ENCODE data around the gene HTRA1. TPM values are rescaled to one million over a fixed set of nuclear protein-coding genes. Genes with fewer than 3 reads are reported as not detected.

Gene HTRA1
- total RNA-seq, 1 experiment from 2014 or later, result 0.39 TPM

GRCh38 chr10:122417667-122418066 lies 43.7 kb upstream of the HTRA1 start:
- H3K9me3 ChIP-seq (ENCODE audit: control insufficient read depth in 1 of 2, insufficient read depth in 1 of 2, low read depth in 1 of 2, low read length in 2 of 2), result no peaks in the 10 kb centered on the region
- H3K9me2 ChIP-seq (ENCODE audit: insufficient read depth), result no peaks in the 10 kb centered on the region
- H3K4me1 ChIP-seq (ENCODE audit: control insufficient read depth in 1 of 2, insufficient read depth in 2 of 2, low read length in 2 of 2), result no peaks in the 10 kb centered on the region
- H3K79me2 ChIP-seq (ENCODE audit: insufficient read depth, low read length), result no peaks in the 10 kb centered on the region
- BruUV-seq (replicated peaks), result no TSS peak
- ATAC-seq, result no peak
- peaks cover 12 to 22% of the 10 kb centered on the region in 2 experiments for H3K36me3 ChIP-seq (ENCODE audit: control insufficient read depth in 1 of 2, insufficient read depth in 2 of 2, low read length in 2 of 2)
- intact Hi-C loops (cut with micrococcal nuclease), result no loop called here
- no peak overlapping the region for H3K27ac ChIP-seq (ENCODE audit: low read depth, low read length)
- H2AFZ ChIP-seq (ENCODE audit: low read depth, low read length, poor library complexity, severe bottlenecking), result no peak overlapping the region
- ChIA-PET POLR2A (no interaction called here), RAD21 (ENCODE audit: low non-redundant PET in 1 of 2, low total read pairs in 2 of 2, uncharacterized antibody in 2 of 2, unreplicated experiment in 2 of 2) (no interaction called here), CTCF (no interaction called here)
- no peak for DNase-seq (ENCODE audit: low read depth, low spot score)
- H3K27me3 ChIP-seq (ENCODE audit: insufficient read depth, low read length), result no peaks in the 10 kb centered on the region
- no peak overlapping the region for H3K9ac ChIP-seq (ENCODE audit: low read length)
- H3K4me2 ChIP-seq (ENCODE audit: low read length), result no peak overlapping the region
- TF ChIP-seq ZFX (IDR thresholded peaks at IDR 0.05), result no peak
- TF ChIP-seq ELF1 (IDR thresholded peaks at IDR 0.05; ENCODE audit: borderline replicate concordance, low read depth), result no peak
- no peak for TF ChIP-seq ZNF274 (IDR thresholded peaks at IDR 0.05; ENCODE audit: low read depth, low read length)
- no peak for TF ChIP-seq CTCF (IDR thresholded peaks at IDR 0.05 in 2 of 3, conservative IDR thresholded peaks at IDR 0.05 in 1 of 3; ENCODE audit: borderline replicate concordance in 1 of 3, insufficient read depth in 1 of 3, low read depth in 2 of 3, low read length in 2 of 3)
- TF ChIP-seq CBX3 (IDR thresholded peaks at IDR 0.05; ENCODE audit: low read depth), result no peak
- TF ChIP-seq SRF (IDR thresholded peaks at IDR 0.05; ENCODE audit: low read depth), result no peak
- TF ChIP-seq EZH2 (IDR thresholded peaks at IDR 0.05), result no peak
- TF ChIP-seq JUND (IDR thresholded peaks at IDR 0.05), result no peak
- no peak for TF ChIP-seq POLR2A (IDR thresholded peaks at IDR 0.05; ENCODE audit: borderline replicate concordance, extremely low read depth, insufficient read depth, insufficient read length)
- TF ChIP-seq EGR1 (IDR thresholded peaks at IDR 0.05; ENCODE audit: low read depth), result no peak
- no peak for TF ChIP-seq EZH2phosphoT487 (IDR thresholded peaks at IDR 0.05; ENCODE audit: borderline replicate concordance)
- no peak for TF ChIP-seq SP1 (IDR thresholded peaks at IDR 0.05; ENCODE audit: low read depth)
- TF ChIP-seq FOSL1 (IDR thresholded peaks at IDR 0.05; ENCODE audit: low read depth), result no peak
- no peak for TF ChIP-seq REST (IDR thresholded peaks at IDR 0.05; ENCODE audit: low read depth)
- no peak for TF ChIP-seq RAD21 (IDR thresholded peaks at IDR 0.05; ENCODE audit: low read depth)
- no peak for TF ChIP-seq MAX (IDR thresholded peaks at IDR 0.05)
- no peak for TF ChIP-seq CEBPB (IDR thresholded peaks at IDR 0.05; ENCODE audit: low read depth)
- no peak for TF ChIP-seq ATF3 (IDR thresholded peaks at IDR 0.05)
- H4K20me1 ChIP-seq (ENCODE audit: insufficient read depth), result no peaks in the 10 kb centered on the region
- H3K4me3 ChIP-seq (replicated peaks in 1 of 2; ENCODE audit: low read depth in 1 of 2, low read length in 2 of 2), result no peak overlapping the region
